ENCODE measurements around the gene PVALEF.

Gene PVALEF

GRCh38 chr17:81128338-81128737 is 37.0 kb upstream of the PVALEF start:
- in situ Hi-C loops (cut with HindIII; ENCODE audit: low sequenced_read_pairs): no loop called here

- in situ Hi-C loops (cut with HindIII; ENCODE audit: low sequenced_read_pairs): no loop called here
Observed at GRCh38 chr17:81128774-81129173, 36.5 kb upstream of the PVALEF start.

GRCh38 chr17:81129289-81129688 is 36.0 kb upstream of the PVALEF start:
- in situ Hi-C loops (cut with HindIII; ENCODE audit: low sequenced_read_pairs): no loop called here

DNA sequence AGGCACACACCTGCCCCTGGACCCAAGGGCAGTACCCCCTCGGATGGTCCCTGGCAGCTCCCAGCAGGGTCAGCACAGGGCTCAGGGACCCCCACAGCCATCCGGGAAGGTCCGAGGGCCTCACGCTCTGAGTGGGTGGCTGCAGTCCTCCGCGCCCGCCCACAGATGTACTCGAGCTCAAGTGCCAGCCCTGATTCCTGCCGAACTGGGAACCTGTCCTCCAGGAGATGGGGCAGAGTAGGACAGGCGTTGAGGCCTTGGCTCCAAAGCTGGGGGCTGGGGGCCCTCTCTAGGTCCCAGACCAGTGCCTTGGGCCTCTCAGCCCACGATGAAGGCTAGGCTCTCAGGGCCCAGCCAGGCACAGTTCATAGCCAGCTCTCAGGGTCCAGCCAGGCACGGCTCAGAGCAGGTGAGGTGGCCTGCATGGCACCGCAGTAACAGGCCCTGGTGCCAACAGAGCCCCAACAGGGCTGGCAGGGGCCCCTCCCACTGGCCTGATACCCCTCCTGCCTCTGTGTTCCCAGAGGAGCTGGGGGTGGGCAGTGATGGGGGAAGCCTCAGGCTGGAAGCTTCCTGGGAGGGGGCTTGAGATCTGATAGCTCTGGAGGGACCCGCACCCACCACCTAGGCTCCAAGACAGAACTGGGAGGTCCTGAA is 35.5 kb upstream of the PVALEF start:
- in situ Hi-C loops (cut with HindIII; ENCODE audit: low sequenced_read_pairs): no loop called here

GRCh38 chr17:81130385-81131361 is 34.6 kb upstream of the PVALEF start:
- in situ Hi-C loops (cut with HindIII; ENCODE audit: low sequenced_read_pairs): no loop called here

GRCh38 chr17:81131486-81132196 is 33.7 kb upstream of the PVALEF start:
- in situ Hi-C loops (cut with HindIII; ENCODE audit: low sequenced_read_pairs): no loop called here

GRCh38 chr17:81132197-81132540 is 33.1 kb upstream of the PVALEF start:
- in situ Hi-C loops (cut with HindIII; ENCODE audit: low sequenced_read_pairs): no loop called here

DNA sequence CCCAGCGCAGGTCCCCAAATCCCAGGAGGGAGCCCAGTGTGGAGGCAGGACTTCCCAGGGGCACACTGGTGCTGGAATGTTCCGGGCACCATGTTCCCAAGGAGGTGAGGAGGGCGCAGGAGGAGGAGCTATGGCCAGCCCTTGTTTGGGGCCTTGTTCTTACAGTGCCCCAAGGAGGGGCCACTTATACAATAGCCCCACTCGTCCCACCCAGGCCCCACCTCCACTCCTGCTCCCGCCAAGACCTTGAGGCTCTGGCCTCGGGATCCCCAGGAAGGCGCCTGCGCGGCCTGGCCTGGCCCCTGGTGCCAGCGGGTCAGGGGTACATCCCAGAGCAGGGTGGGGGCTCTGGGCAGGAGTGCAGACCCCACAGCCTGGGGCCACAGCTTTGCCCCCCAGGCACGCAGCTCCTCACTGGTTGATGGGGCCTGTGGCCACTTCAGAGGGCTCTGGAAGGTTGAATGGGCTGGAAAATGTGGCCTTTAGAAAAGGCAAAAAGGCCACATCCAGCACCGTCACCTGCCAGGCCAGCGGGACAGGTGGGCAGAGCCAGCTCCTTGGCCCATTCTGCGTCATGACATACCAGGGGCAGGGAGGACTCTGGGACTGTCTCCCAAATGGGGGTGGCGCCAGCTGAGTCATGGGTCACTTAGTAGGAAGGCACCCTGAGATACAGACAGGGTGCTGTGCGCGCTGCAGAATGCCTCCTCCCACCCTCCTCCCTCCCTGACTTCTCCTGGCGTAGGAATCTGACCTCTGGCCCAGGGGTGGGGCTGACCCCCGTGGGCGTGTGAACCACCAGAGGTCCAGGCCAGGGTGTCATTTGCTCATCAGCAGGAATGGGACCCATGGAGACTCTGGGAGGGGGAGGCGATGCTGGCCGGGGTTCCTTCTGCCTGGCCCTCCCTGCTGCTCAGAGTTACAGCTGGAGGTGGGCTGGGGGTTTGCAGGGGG is 32.3 kb upstream of the PVALEF start:
- in situ Hi-C loops (cut with HindIII; ENCODE audit: low sequenced_read_pairs): no loop called here

DNA sequence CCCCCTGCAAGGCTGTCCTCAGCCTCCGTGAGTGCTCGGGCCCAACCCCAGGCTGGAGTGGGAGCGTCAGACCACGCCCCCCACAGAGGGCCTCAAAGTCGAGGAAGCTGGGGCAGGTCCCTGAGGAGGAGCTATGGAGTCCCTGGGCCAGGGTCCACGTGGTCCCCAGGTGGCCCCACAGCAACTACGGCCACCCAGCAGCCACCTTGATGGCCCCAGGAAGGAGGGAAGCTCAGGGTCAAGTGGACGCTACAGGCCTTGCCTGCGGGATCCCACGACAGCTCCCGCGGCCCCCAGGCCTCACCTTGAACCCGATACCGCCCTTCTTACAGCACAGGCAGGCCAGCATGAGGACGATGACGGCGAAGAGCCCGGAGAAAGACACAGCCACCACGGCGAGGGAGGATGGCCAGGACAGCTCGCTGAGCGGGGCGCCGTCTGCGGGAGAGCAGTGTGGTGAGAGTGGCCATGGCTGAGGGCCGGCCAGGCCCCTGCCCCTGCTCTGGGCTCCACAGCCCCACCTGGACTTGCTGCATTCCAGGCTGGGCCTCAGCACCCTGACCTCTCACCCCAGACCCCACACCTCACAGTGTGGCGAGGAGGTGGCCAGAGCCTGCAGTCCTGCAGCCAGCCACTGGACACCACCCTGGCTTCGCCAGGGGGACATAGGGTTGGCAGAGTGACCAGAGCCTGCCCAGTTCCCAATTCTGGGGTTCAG is 31.1 kb upstream of the PVALEF start:
- in situ Hi-C loops (cut with HindIII; ENCODE audit: low sequenced_read_pairs): no loop called here

GRCh38 chr17:81135505-81136278 is 29.6 kb upstream of the PVALEF start:
- in situ Hi-C loops (cut with HindIII; ENCODE audit: low sequenced_read_pairs): no loop called here

DNA sequence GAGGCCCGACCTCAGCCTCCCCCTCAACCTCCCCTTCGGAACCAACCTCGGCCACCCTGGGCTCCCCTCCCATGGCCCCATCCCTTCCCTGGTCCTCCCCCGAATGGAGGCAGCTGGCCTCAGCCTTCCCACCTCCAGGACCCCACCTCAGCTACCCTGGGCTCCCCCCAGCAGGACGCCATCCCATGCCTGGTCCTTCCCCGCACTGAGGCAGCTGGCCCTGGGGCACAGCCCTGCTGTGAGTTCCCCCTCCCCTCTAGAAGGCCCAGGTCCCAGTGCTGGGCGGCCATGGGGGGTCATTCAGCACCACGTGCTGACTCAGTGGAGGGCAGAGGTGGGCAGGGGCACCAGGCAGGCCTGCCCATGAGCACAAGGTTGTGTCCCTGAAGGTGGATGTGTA is 28.9 kb upstream of the PVALEF start:
- in situ Hi-C loops (cut with HindIII; ENCODE audit: low sequenced_read_pairs): no loop called here

DNA sequence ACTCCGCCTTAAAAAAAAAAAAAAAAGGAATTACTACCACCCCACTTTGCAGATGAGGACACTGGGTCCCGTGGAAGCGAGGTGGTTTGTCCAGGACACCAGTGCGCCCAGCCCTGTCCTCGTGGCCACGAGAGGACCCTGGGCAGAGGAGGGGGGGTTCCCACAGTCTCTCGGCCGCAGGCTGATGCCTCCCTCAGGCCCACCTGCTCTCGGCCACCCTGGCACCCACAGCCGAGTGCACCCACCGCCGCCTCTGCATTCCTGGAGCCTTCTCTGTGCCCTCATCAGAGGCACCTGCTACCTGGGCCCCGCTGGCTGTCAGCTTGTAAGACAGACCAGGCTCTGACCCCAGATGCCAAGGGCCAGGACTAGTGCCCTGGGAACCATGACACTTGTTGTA is 28.1 kb upstream of the PVALEF start:
- in situ Hi-C loops (cut with HindIII; ENCODE audit: low sequenced_read_pairs): no loop called here

GRCh38 chr17:81138083-81138482 is 27.2 kb upstream of the PVALEF start:
- in situ Hi-C loops (cut with HindIII; ENCODE audit: low sequenced_read_pairs): no loop called here

- in situ Hi-C loops (cut with HindIII; ENCODE audit: low sequenced_read_pairs): no loop called here
Observed at GRCh38 chr17:81138500-81138899, 26.8 kb upstream of the PVALEF start.

- in situ Hi-C loops (cut with HindIII; ENCODE audit: low sequenced_read_pairs): no loop called here
Observed at GRCh38 chr17:81139428-81139827, 25.9 kb upstream of the PVALEF start.

DNA sequence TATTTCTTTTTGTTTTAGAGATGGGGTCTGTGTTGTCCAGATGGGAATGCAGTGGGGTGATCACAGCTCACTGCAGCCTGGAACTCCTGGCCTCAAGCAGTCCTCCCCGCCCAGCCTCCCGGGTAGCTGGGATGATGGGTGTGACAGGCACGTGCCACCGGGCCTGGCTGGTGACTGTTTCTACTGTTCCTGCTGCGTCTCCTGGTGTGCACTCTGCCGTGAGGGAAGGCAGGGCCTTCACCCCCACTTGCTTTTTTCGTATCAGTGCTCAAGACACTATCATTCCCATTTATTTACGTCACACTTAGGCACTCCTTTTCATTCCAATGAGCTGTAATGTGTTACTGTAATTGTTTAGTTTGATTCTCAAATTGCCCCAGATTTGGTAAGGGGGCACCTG is 25.3 kb upstream of the PVALEF start:
- in situ Hi-C loops (cut with HindIII; ENCODE audit: low sequenced_read_pairs): loop anchor here (5.0 kb wide), 1 partner anchor 47 kb away; no protein-coding TSS in a partner anchor

DNA sequence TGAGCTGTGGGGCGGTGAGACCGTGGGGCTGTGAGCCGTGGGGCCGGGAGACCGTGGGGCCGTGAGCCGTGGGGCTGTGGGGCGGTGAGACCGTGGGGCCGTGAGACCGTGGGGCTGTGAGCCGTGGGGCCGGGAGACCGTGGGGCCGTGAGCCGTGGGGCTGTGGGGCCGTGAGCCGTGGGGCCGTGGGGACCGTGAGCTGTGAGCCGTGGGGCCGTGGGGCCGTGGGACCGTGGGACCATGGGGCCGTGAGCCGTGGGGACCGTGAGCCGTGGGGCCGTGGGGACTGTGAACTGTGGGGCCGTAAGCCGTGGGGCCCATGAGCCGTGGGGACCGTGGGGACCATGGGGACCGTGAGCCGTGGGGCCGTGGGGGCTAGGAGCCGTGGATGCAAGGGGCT is 24.6 kb upstream of the PVALEF start:
- in situ Hi-C loops (cut with HindIII; ENCODE audit: low sequenced_read_pairs): loop anchor here (5.0 kb wide), 1 partner anchor 47 kb away; no protein-coding TSS in a partner anchor

DNA sequence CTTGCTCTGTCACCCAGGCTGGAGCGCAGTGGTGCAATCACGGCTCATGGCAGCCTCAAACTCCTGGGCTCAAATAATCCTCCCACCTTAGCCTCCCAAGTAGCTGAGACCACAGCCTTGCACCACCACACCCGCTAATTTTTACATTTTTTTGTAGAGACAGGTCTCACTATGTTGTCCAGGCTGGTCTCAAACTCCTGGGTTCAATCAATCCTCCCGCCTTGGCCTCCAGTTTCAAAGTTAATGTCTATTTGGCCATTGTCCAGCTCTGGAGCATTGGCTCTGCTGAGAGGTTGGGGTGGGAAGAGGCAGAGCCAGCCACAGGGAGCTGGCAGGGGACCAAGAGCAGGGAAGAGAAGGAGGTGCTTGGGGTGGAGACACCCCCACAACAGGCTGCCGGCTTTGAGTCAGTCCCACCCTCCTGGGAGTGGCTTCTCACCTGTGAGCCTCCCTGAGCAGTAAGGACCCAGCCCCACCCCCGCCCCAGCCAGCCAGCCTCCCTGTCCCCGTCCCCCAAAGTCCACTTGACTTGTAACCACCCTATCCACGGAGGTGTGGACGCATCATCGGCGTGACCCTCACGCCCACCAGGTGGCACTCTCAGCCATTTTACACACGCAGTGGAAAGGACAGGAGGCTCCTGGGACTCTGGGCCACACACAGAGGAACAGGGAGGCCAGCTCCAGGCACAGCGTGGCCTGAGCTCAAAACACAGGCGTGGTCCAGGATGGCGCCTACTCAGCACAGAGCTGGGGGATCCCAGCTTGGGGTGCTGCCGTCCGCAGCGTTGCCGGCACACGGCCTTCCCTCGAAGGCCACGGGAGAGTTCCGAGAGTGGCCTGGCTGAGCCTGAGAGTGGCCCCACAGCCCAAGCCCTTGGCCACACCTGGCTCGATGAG is 22.8 kb upstream of the PVALEF start:
- in situ Hi-C loops (cut with HindIII; ENCODE audit: low sequenced_read_pairs): loop anchor here (5.0 kb wide), 1 partner anchor 45 kb away; no protein-coding TSS in a partner anchor
